Activated naive CD8-positive, alpha-beta T cell treated with anti-CD3 and anti-CD28 coated beads for 36 hours (primary cell): Measurements from ENCODE around the gene MBD6. TPM values are rescaled to one million over a fixed set of nuclear protein-coding genes. Genes with fewer than 3 reads are reported as not detected.

Source experiments
- DNase-seq: peaks from one replicate; pipeline ENCODE4 v3.0.0; 2021
- H3K27ac Mint-ChIP-seq: one replicate; pipeline ENCODE4 v1.8.0; 2022; ENCODE audit warnings: mild to moderate bottlenecking, moderate library complexity, mixed read lengths
- H3K27me3 Mint-ChIP-seq: one replicate; pipeline ENCODE4 v1.8.0; 2022; ENCODE audit warnings: mild to moderate bottlenecking, mixed read lengths
- H3K36me3 Mint-ChIP-seq: one replicate; pipeline ENCODE4 v1.8.0; 2021; ENCODE audit warnings: mild to moderate bottlenecking, mixed read lengths
- H3K4me1 Mint-ChIP-seq: one replicate; pipeline ENCODE4 v1.8.0; 2021; ENCODE audit warnings: mixed read lengths
- H3K4me3 Mint-ChIP-seq: one replicate; pipeline ENCODE4 v1.8.0; 2022; ENCODE audit warnings: mild to moderate bottlenecking, moderate library complexity, mixed read lengths
- H3K9me3 Mint-ChIP-seq: one replicate; pipeline ENCODE4 v1.8.0; 2022; ENCODE audit warnings: mixed read lengths
- total RNA-seq, 2 experiments: library from RNA; stranded (reverse); gene quantifications; one replicate each; pipeline ENCODE4 v1.2.3, GENCODE V29; 2021

The MBD6 gene
- total RNA-seq, 2 experiments from 2014 or later = 38.5 to 44.8 TPM

GRCh38 chr12:57543581-57543980 lies 21.0 kb downstream of the MBD6 start:
- Mint-ChIP-seq H3K27me3 (peaks cover 2% of the 10 kb centered on the region), H3K36me3 (peaks cover 9% of the 10 kb centered on the region), H3K4me3 (no peak overlapping the region), H3K27ac (no peak overlapping the region), H3K9me3 (no peaks in the 10 kb centered on the region), H3K4me1 (peaks cover 34% of the 10 kb centered on the region)
- no peak for DNase-seq

- DNase-seq = no peak
Observed at GRCh38 chr12:57545809-57546437, 23.3 kb downstream of the MBD6 start.

GRCh38 chr12:57546438-57547287 lies 24.0 kb downstream of the MBD6 start, which contains the start of gene DCTN2:
DCTN2 (minus strand) TSS chr12:57547192; CDS start chr12:57547063, 129 bp downstream.
- Mint-ChIP-seq H3K4me1 (peaks cover 42% of the 10 kb centered on the region), H3K27me3 (peaks cover 6% of the 10 kb centered on the region), H3K9me3 (no peaks in the 10 kb centered on the region), H3K4me3 (peak within 1 kb of the TSS; percentile 95), H3K36me3 (peaks cover 9% of the 10 kb centered on the region), H3K27ac (peak within 1 kb of the TSS; percentile 91)
- DNase-seq = peak; percentile 96

More at GRCh38 chr12:57545809-57546437, 23.3 kb downstream of the MBD6 start:
- Mint-ChIP-seq H3K27ac (peak overlapping the region; percentile 91), H3K36me3 (peaks cover 9% of the 10 kb centered on the region), H3K4me1 (peaks cover 40% of the 10 kb centered on the region), H3K27me3 (peaks cover 6% of the 10 kb centered on the region), H3K4me3 (peak overlapping the region; percentile 95), H3K9me3 (no peaks in the 10 kb centered on the region)

- peaks cover 42% of the 10 kb centered on the region for H3K4me1 Mint-ChIP-seq
- no peaks in the 10 kb centered on the region for H3K9me3 Mint-ChIP-seq
- peaks cover 9% of the 10 kb centered on the region for H3K36me3 Mint-ChIP-seq
- H3K4me3 Mint-ChIP-seq = peak overlapping the region; percentile 95
- H3K27ac Mint-ChIP-seq = peak overlapping the region; percentile 61
- DNase-seq = no peak
- H3K27me3 Mint-ChIP-seq = peaks cover 6% of the 10 kb centered on the region
Observed at GRCh38 chr12:57547288-57548012, 24.8 kb downstream of the MBD6 start.

- DNase-seq = no peak
- Mint-ChIP-seq H3K36me3 (peaks cover 9% of the 10 kb centered on the region), H3K4me1 (peaks cover 42% of the 10 kb centered on the region), H3K4me3 (no peak overlapping the region), H3K27ac (no peak overlapping the region), H3K9me3 (no peaks in the 10 kb centered on the region), H3K27me3 (peaks cover 6% of the 10 kb centered on the region)
Observed at GRCh38 chr12:57548013-57548315, 25.3 kb downstream of the MBD6 start.

GRCh38 chr12:57548488-57548887 lies 25.9 kb downstream of the MBD6 start:
- H3K9me3 Mint-ChIP-seq = no peaks in the 10 kb centered on the region
- no peak for DNase-seq
- no peak overlapping the region for H3K27ac Mint-ChIP-seq
- peaks cover 6% of the 10 kb centered on the region for H3K27me3 Mint-ChIP-seq
- no peak overlapping the region for H3K4me3 Mint-ChIP-seq
- peaks cover 9% of the 10 kb centered on the region for H3K36me3 Mint-ChIP-seq
- peaks cover 42% of the 10 kb centered on the region for H3K4me1 Mint-ChIP-seq

GRCh38 chr12:57549203-57549908 lies 26.7 kb downstream of the MBD6 start:
- DNase-seq = no peak
- H3K27me3 Mint-ChIP-seq = peaks cover 6% of the 10 kb centered on the region
- H3K4me3 Mint-ChIP-seq = peak overlapping the region; percentile 82
- no peaks in the 10 kb centered on the region for H3K9me3 Mint-ChIP-seq
- H3K36me3 Mint-ChIP-seq = peaks cover 9% of the 10 kb centered on the region
- H3K27ac Mint-ChIP-seq = no peak overlapping the region
- peaks cover 36% of the 10 kb centered on the region for H3K4me1 Mint-ChIP-seq

GRCh38 chr12:57549909-57550640 lies 27.5 kb downstream of the MBD6 start, which contains the start of gene KIF5A:
KIF5A (plus strand) TSS chr12:57550044; CDS start chr12:57550272, 228 bp downstream.
- Mint-ChIP-seq H3K27ac (no peak within 1 kb of the TSS), H3K9me3 (no peaks in the 10 kb centered on the region), H3K27me3 (peaks cover 6% of the 10 kb centered on the region), H3K36me3 (peaks cover 8% of the 10 kb centered on the region), H3K4me1 (peaks cover 31% of the 10 kb centered on the region), H3K4me3 (peak within 1 kb of the TSS; percentile 82)
- DNase-seq = peak; percentile 79

GRCh38 chr12:57550641-57551549 lies 28.3 kb downstream of the MBD6 start:
- Mint-ChIP-seq H3K4me3 (peak overlapping the region; percentile 82), H3K9me3 (no peaks in the 10 kb centered on the region), H3K4me1 (peaks cover 24% of the 10 kb centered on the region), H3K27me3 (peaks cover 6% of the 10 kb centered on the region), H3K36me3 (peaks cover 2% of the 10 kb centered on the region), H3K27ac (no peak overlapping the region)
- DNase-seq = no peak

GRCh38 chr12:57551637-57552305 lies 29.1 kb downstream of the MBD6 start:
- DNase-seq = no peak
- Mint-ChIP-seq H3K27ac (no peak overlapping the region), H3K4me1 (peaks cover 19% of the 10 kb centered on the region), H3K9me3 (no peaks in the 10 kb centered on the region), H3K27me3 (peaks cover 6% of the 10 kb centered on the region), H3K4me3 (no peak overlapping the region), H3K36me3 (no peaks in the 10 kb centered on the region)

GRCh38 chr12:57552306-57552651 lies 29.7 kb downstream of the MBD6 start:
- Mint-ChIP-seq H3K4me1 (peaks cover 17% of the 10 kb centered on the region), H3K36me3 (no peaks in the 10 kb centered on the region), H3K4me3 (no peak overlapping the region), H3K9me3 (no peaks in the 10 kb centered on the region), H3K27ac (no peak overlapping the region), H3K27me3 (peaks cover 6% of the 10 kb centered on the region)
- no peak for DNase-seq

GRCh38 chr12:57552835-57553313 lies 30.2 kb downstream of the MBD6 start:
- Mint-ChIP-seq H3K4me1 (peaks cover 12% of the 10 kb centered on the region), H3K27ac (no peak overlapping the region), H3K4me3 (no peak overlapping the region), H3K36me3 (no peaks in the 10 kb centered on the region), H3K27me3 (peaks cover 6% of the 10 kb centered on the region), H3K9me3 (no peaks in the 10 kb centered on the region)
- DNase-seq = no peak
